Measurements from ENCODE around the gene OTUD7B. TPM values are rescaled to one million over a fixed set of nuclear protein-coding genes. Genes with fewer than 3 reads are reported as not detected.

Gene OTUD7B
- total and polyA plus RNA-seq, 9 of the 15 experiments (the other 6 are each of a cell fraction or from before 2014, with no cell fraction given) = 0.96 to 18.8 (median 7.4) TPM

GRCh38 chr1:149936170-149936991 is 74.1 kb downstream of the OTUD7B start, which contains the start of gene MTMR11 (continued):
- TF ChIP-seq ZFP91 (CRISPR knock-in tag; IDR thresholded peaks at IDR 0.05) (peak; percentile 91), ILK (tag; IDR thresholded peaks at IDR 0.05; ENCODE audit: borderline replicate concordance, low read depth) (no peak), ZNF184 (CRISPR knock-in tag; IDR thresholded peaks at IDR 0.05) (no peak), RNF2 (IDR thresholded peaks at IDR 0.05) (no peak), ZNF449 (CRISPR knock-in tag; IDR thresholded peaks at IDR 0.05) (no peak), PRMT5 (CRISPR knock-in tag; IDR thresholded peaks at IDR 0.05) (no peak), NR2C1 (IDR thresholded peaks at IDR 0.05) (no peak), NR2C1 (tag; IDR thresholded peaks at IDR 0.05) (no peak), MLX (CRISPR knock-in tag; conservative IDR thresholded peaks at IDR 0.05) (no peak), RAD51 (IDR thresholded peaks at IDR 0.05; ENCODE audit: borderline replicate concordance, low read depth) (no peak), ZNF146 (CRISPR knock-in tag; IDR thresholded peaks at IDR 0.05; ENCODE audit: unreplicated experiment) (no peak), CBX5 (IDR thresholded peaks at IDR 0.05; ENCODE audit: borderline replicate concordance, low read depth) (no peak), ZBTB49 (CRISPR knock-in tag; IDR thresholded peaks at IDR 0.05; ENCODE audit: borderline replicate concordance) (no peak), ARID3A (IDR thresholded peaks at IDR 0.05; ENCODE audit: borderline replicate concordance, low read depth, low read length) (no peak), XRCC3 (IDR thresholded peaks at IDR 0.05) (no peak), FOXO4 (CRISPR knock-in tag; IDR thresholded peaks at IDR 0.05) (no peak), POLR2A (conservative IDR thresholded peaks at IDR 0.05) (no peak)

All from K562 (cell line).